GM21390 (cell line): ENCODE measurements around the gene RAPGEF5.

Experiments
- ATAC-seq: cut with Tn5 transposase; IDR thresholded peaks from one replicate; pipeline ENCODE4 v1.9.1; 2021; ENCODE audit not compliant: unreplicated experiment

RAPGEF5 gene

GRCh38 chr7:22317632-22318031 is 39.3 kb downstream of the RAPGEF5 start:
- no peak for ATAC-seq

DNA sequence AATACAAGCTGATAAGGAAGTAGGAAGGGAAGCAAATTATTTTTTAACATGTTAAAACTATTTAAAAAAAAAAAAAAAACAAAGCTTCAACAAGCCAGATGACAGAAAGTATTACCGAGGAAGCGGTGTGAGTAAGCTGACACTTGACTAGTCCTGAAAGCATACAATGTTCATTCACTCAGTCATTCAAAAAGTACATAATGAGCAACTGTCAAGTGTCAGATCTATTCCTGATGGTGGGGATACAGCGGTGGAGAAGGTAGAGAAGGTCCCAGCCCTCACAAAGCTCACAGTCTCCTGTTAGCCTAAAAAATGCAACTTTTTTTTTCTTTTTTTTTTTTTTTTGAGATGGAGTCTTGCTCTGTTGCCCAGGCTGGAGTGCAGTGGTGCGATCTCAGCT is 40.0 kb downstream of the RAPGEF5 start:
- ATAC-seq, result no peak

GRCh38 chr7:22307816-22308215 is 49.1 kb downstream of the RAPGEF5 start:
- no peak for ATAC-seq

- no peak for ATAC-seq
Measured at GRCh38 chr7:22305706-22306105, 51.2 kb downstream of the RAPGEF5 start.

- ATAC-seq, result no peak
Measured at GRCh38 chr7:22302951-22303423, 54.0 kb downstream of the RAPGEF5 start.

DNA sequence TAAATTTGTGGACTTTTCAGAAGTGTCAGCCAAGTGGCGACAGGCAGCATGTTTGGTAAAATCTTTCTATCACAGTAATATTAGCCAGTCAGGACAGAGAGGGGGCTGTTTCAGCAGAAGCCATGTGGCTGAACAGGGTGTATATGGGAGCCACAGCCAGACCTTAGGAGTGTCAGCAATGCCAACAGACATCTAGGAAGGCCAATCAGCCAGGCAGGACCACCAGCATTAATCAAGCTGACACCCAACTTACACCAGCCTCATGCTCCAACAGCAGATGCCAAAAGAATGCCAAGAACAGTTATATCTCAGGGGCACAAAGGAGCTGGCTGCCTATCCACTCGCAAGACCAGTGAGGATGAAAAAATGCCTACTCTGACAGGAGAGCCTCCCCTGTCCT is 54.8 kb downstream of the RAPGEF5 start:
- ATAC-seq, result no peak

- no peak for ATAC-seq
Measured at GRCh38 chr7:22301790-22302189, 55.2 kb downstream of the RAPGEF5 start.

GRCh38 chr7:22300839-22301238 is 56.1 kb downstream of the RAPGEF5 start:
- ATAC-seq, result no peak

DNA sequence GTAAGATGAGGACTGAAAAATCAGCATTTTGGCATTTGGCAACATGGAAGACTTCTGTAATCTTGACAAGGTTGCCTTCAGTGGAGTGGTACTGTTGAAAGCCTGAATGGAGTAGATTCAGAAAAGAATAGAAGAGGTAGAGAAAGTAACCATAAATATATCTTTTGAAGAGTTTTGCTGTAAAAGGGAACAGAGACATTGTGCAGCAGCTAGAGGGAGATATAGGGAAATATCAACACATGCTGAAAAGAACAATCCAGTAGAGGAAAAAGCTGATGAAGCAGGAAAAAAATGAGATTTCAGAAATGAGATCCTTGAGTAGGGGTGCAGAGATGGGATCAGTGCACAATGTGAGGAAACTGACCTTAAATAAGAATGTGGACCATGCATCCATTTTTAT is 60.0 kb downstream of the RAPGEF5 start:
- ATAC-seq, result no peak

GRCh38 chr7:22296265-22296566 is 60.7 kb downstream of the RAPGEF5 start:
- ATAC-seq, result no peak

DNA sequence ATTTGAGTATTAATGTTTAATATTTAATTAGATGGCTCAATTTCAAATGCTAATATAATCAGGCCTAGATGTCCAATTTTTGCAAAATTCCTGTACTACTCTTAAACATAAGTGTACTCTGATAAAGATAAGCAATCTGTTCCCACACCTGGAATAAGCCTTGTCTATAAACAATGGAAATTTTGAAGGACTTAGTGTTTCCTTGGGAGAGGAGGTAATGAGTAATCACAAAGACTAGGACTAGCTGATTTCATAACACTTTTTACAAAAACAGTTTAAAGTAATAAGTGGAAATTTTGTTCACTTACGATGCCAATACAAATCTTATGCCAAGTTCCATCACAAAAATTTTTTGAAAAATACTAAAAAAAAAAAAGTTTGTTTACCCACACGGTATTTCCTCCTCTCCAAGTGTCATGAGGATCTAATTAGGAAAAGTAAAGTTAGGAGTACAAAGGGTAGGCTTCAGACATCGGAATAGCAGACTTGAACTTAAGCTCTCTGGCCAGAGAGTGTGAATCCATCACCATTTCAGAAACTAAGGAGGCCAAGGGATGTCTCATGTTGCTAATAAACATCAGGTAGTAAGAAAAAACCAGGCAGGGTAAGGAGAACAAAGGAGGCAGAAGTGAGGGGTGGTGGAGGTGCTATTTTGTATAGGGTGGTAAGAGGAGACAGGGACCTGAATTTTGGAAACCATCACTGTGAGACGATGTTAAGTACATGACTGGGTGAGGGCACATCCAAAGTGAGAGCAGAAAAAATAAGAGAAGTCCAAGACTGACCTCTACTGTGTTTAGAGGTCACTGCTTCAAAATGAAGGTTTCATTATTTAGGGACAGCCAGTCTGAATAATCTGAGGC is 61.3 kb downstream of the RAPGEF5 start:
- no peak for ATAC-seq

DNA sequence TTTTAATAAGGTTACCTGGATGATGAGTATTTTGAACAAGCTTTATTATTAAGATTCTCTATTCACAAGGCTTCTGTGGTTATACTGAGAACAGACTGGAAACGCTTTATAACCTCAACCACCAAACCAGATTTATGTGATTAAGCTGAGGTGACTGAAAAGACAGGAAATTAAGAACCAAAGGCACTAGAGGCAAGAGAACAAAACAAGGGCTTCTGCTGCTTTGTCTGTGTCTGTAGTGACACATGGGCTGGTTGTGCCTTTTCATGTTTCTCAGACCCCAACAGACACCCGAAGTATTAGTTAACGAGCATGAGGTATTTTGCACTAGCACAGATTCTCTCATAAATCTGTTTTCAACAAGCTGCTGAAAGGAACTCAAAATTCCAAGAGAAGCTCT is 64.4 kb downstream of the RAPGEF5 start:
- ATAC-seq, result no peak

DNA sequence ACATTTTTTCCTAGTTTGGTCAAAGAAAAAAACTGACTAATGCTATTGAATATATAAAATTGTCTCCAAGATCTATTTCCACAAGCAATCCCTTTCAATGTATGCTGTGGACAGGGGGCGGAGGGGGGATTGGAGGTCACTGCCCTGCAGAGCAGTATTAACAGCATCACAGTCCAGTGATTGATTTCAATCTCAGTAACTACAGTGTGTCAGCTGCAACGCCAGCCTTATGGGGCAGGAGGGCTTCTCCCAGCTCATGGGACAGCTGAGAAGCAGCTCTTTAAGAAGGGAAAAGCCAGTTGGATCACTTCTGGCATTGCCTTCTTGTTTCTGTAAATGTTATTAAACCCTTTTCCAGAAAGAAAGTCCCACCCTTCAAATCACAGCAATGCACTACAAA is 65.0 kb downstream of the RAPGEF5 start:
- ATAC-seq, result no peak

GRCh38 chr7:22288202-22288601 is 68.8 kb downstream of the RAPGEF5 start:
- no peak for ATAC-seq

DNA sequence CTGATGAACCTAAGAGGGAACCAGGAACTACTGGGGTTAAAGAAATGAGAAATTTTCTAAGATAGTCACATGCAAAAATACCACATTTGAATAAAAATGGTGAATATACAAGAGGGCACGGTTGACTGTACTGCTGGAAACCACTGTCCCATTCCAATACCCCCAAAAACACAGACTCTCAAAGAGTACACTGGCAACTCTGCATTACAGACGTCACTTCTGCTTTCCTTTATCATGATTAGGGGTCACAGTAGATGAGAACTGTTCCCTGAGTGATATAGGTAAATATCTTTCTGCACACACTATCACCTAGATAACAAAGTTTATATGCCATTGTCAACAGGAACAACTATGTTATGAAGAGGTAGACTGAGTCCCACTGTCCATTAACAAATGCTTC is 69.5 kb downstream of the RAPGEF5 start:
- ATAC-seq, result no peak

GRCh38 chr7:22286436-22286835 is 70.5 kb downstream of the RAPGEF5 start:
- no peak for ATAC-seq

- ATAC-seq, result no peak
Measured at GRCh38 chr7:22281481-22281880, 75.5 kb downstream of the RAPGEF5 start.

DNA sequence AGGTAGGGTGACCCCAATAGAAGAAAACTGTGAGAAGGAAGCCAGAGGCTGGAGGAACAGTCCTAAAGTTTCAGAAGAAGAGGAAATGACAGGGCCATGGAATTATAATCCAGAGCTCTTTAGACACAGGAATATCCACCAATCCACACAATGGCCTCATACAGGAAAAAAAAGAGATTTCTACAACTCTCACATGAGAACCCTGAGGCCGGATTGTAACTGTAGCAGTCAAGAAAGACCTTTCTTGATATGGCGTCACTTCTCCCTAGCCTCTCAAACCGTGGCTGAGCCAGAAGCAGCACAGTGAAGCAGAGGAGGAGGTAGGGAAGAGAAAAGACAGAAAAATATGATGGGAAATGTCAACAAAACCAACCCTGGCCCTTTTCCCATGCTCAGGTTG is 76.9 kb downstream of the RAPGEF5 start:
- no peak for ATAC-seq

DNA sequence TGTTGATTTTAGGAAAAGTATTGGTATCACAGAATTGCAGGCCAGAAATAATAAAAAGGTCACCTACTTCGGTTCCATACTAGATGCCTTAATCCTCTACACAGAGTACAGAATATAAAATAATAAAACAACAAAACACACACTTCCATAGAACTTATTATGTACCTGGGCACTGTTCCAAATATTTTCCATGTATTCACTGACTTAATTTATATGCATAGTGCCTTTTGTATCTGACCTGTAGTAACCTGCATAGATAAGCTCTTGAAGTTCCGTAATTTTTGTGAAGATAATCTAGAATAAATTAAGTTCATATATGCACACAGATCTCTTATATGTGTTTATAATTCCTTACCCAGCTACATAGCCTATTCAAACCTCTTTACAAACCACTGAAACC is 78.3 kb downstream of the RAPGEF5 start:
- ATAC-seq, result no peak

GRCh38 chr7:22277375-22277774 is 79.6 kb downstream of the RAPGEF5 start:
- ATAC-seq, result no peak

DNA sequence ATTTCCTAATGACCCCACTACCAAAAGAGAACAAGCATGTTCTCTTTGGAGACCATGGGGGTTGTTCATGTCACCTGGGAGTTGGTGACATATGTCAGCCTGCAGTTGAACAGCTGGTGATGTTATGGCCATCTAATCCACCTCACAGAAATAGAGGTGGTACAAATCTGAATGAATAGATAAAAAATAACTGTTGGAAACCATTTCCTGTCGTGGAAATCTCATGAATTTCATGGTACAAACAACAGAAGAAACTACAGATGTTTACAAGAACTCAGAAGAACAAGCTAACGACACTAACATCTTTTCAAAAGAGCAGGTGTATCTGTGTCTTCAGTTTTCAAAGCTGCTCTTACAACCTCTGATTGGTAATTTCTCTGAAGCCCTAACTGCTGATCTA is 81.3 kb downstream of the RAPGEF5 start:
- no peak for ATAC-seq

GRCh38 chr7:22271311-22271710 is 85.6 kb downstream of the RAPGEF5 start:
- no peak for ATAC-seq

GRCh38 chr7:22270371-22270770 is 86.6 kb downstream of the RAPGEF5 start:
- ATAC-seq, result no peak
